A549 (cell line): ENCODE data around the gene NTHL1.

Source experiments
- EP300 ChIP-seq, 2 experiments: fragments of >200 bp; sonication (Bioruptor Twin); formaldehyde crosslinking; IDR thresholded peaks; 2 replicates in 1 of 2; 3 replicates in 1 of 2; pipeline ENCODE4 v1.6.1; 2016 to 2017
- HEYL ChIP-seq: fragments of 250-450 bp; sonication (Bioruptor Pico); IDR thresholded peaks from 2 replicates; pipeline ENCODE4 v1.8.0; 2021; ENCODE audit warnings: mild to moderate bottlenecking, moderate library complexity
- HOXA7 ChIP-seq: fragments of 250-450 bp; sonication (Bioruptor Pico); IDR thresholded peaks from 2 replicates; pipeline ENCODE4 v1.5.0; 2020; ENCODE audit warnings: mild to moderate bottlenecking, moderate library complexity
- JUN ChIP-seq, 2 experiments: fragments of >200 bp; sonication (Bioruptor Twin); formaldehyde crosslinking; IDR thresholded peaks; 2 replicates in 1 of 2; 3 replicates in 1 of 2; pipeline ENCODE4 v1.6.1; 2016 to 2017
- JUNB ChIP-seq: fragments of >200 bp; sonication (Bioruptor Twin); formaldehyde crosslinking; IDR thresholded peaks from 2 replicates; pipeline ENCODE4 v1.6.1; 2016
- MAX ChIP-seq: IDR thresholded peaks from 2 replicates; pipeline ENCODE4 v1.6.1; 2012
- MYC ChIP-seq: IDR thresholded peaks from 2 replicates; pipeline ENCODE4 v1.6.1; 2012; ENCODE audit warnings: mild to moderate bottlenecking, inconsistent platforms, low read length, improper control_type of control experiment, borderline replicate concordance
- PHF8 ChIP-seq: fragments of 200-600 bp; sonication (generic); IDR thresholded peaks from 2 replicates; pipeline ENCODE4 v1.6.1; 2016; ENCODE audit warnings: low read depth, mild to moderate bottlenecking, antibody characterized with exemption, moderate library complexity, borderline replicate concordance
- POLR2A ChIP-seq: IDR thresholded peaks from 2 replicates; pipeline ENCODE4 v1.6.1; 2012; ENCODE audit warnings: mild to moderate bottlenecking, low read length
- RAD21 ChIP-seq, 2 experiments: fragments of >200 bp in 1 of 2; sonication (Bioruptor Twin) in 1 of 2; formaldehyde crosslinking in 1 of 2; IDR thresholded peaks in 1 of 2; conservative IDR thresholded peaks in 1 of 2; 2 replicates in 1 of 2; 3 replicates in 1 of 2; pipeline ENCODE4 v1.6.1; 2012 to 2018; ENCODE audit warnings: inconsistent platforms in 1 of 2
- TP53 ChIP-seq: fragments of 250-450 bp; sonication (Bioruptor Pico); IDR thresholded peaks from 2 replicates; pipeline ENCODE4 v1.5.0; 2021; ENCODE audit warnings: mild to moderate bottlenecking, moderate library complexity
- TF ChIP-seq, protein P1 (sequence below): fragments of >200 bp; sonication (Bioruptor Twin); formaldehyde crosslinking; IDR thresholded peaks from 3 replicates; pipeline ENCODE4 v1.5.1; 2016
- TF ChIP-seq, protein P2 (sequence below): fragments of >200 bp; sonication (Bioruptor Twin); formaldehyde crosslinking; IDR thresholded peaks from 2 replicates; pipeline ENCODE4 v1.6.1; 2016
- TF ChIP-seq, protein P3 (sequence below): IDR thresholded peaks from 2 replicates; pipeline ENCODE4 v1.6.1; 2012

GRCh38 chr16:2057438-2057837 is 9.8 kb upstream of the NTHL1 start:
- TF ChIP-seq, protein P1, sequence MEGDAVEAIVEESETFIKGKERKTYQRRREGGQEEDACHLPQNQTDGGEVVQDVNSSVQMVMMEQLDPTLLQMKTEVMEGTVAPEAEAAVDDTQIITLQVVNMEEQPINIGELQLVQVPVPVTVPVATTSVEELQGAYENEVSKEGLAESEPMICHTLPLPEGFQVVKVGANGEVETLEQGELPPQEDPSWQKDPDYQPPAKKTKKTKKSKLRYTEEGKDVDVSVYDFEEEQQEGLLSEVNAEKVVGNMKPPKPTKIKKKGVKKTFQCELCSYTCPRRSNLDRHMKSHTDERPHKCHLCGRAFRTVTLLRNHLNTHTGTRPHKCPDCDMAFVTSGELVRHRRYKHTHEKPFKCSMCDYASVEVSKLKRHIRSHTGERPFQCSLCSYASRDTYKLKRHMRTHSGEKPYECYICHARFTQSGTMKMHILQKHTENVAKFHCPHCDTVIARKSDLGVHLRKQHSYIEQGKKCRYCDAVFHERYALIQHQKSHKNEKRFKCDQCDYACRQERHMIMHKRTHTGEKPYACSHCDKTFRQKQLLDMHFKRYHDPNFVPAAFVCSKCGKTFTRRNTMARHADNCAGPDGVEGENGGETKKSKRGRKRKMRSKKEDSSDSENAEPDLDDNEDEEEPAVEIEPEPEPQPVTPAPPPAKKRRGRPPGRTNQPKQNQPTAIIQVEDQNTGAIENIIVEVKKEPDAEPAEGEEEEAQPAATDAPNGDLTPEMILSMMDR, result no peak
- TF ChIP-seq JUNB, result no peak
- no peak for TF ChIP-seq POLR2A
- no peak for TF ChIP-seq MYC
- TF ChIP-seq EP300 (IDR thresholded peaks at IDR 0.05), result no peak
- TF ChIP-seq MAX, result no peak
- no peak for TF ChIP-seq HOXA7 (CRISPR knock-in tag)
- no peak for TF ChIP-seq JUN (IDR thresholded peaks at IDR 0.05)
- TF ChIP-seq PHF8, result no peak
- TF ChIP-seq, protein P2, sequence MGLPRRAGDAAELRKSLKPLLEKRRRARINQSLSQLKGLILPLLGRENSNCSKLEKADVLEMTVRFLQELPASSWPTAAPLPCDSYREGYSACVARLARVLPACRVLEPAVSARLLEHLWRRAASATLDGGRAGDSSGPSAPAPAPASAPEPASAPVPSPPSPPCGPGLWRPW, result no peak
- no peak for TF ChIP-seq TP53
- no peak for TF ChIP-seq HEYL (CRISPR knock-in tag)
- TF ChIP-seq, protein P3, sequence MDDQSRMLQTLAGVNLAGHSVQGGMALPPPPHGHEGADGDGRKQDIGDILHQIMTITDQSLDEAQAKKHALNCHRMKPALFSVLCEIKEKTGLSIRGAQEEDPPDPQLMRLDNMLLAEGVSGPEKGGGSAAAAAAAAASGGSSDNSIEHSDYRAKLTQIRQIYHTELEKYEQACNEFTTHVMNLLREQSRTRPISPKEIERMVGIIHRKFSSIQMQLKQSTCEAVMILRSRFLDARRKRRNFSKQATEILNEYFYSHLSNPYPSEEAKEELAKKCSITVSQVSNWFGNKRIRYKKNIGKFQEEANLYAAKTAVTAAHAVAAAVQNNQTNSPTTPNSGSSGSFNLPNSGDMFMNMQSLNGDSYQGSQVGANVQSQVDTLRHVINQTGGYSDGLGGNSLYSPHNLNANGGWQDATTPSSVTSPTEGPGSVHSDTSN, result no peak
- no peak for TF ChIP-seq RAD21 (conservative IDR thresholded peaks at IDR 0.05 in 1 of 2, IDR thresholded peaks at IDR 0.05 in 1 of 2)
